IMR-90 (cell line): ENCODE measurements around the gene XRCC5. TPM values are rescaled to one million over a fixed set of nuclear protein-coding genes. Genes with fewer than 3 reads are reported as not detected.
A peak's percentile ranks its signal among the peaks of the same experiment; 100 is the strongest.

ENCODE experiments used
- ATAC-seq: fragments of 200-7000 bp; cut with Tn5 transposase; 2 replicates; pipeline ENCODE4 v1.9.1; 2020; ENCODE audit warnings: low read depth, mild to moderate bottlenecking, moderate library complexity
- BruUV-seq: library from RNA; stranded (reverse); fragments of 400-500 nt; replicated peaks from 2 replicates; lab custom pipeline; 2021; lab: Mats Ljungman, UMichigan
- CTCF ChIA-PET: fragments of 300-600 bp; formaldehyde crosslinking; extraction: SDS; loops from one replicate; lab custom pipeline; 2021; ENCODE audit warnings: antibody characterized with exemption; lab: Yijun Ruan, JAX
- POLR2A ChIA-PET: fragments of 300-600 bp; sonication (Branson Sonifier 250); formaldehyde crosslinking; loops from one replicate; lab custom pipeline; 2022; ENCODE audit warnings: antibody characterized with exemption; ENCODE audit not compliant: unreplicated experiment; lab: Charles Lee
- DNase-seq: peaks from one replicate; pipeline ENCODE4 v3.0.0; 2013
- H2AFZ ChIP-seq: replicated peaks from 2 replicates; pipeline ENCODE3; 2013; ENCODE audit warnings: low read length, mild to moderate bottlenecking; ENCODE audit not compliant: poor library complexity
- H2AK5ac ChIP-seq: 2 replicates; pipeline ENCODE4 v1.6.1; 2013; ENCODE audit warnings: low read depth, low read length, inconsistent platforms
- H2AK9ac ChIP-seq: replicated peaks from 2 replicates; pipeline ENCODE3; 2013; ENCODE audit warnings: mild to moderate bottlenecking, low read depth, low read length, moderate library complexity; ENCODE audit not compliant: poor library complexity
- H2BK120ac ChIP-seq: 2 replicates; pipeline ENCODE4 v1.6.1; 2013; ENCODE audit warnings: low read depth, low read length, inconsistent platforms
- H2BK15ac ChIP-seq: 3 replicates; pipeline ENCODE4 v1.6.1; 2013; ENCODE audit warnings: low read depth, low read length, inconsistent platforms
- H2BK20ac ChIP-seq: 2 replicates; pipeline ENCODE4 v1.6.1; 2013; ENCODE audit warnings: low read depth, mild to moderate bottlenecking, inconsistent platforms, low read length, moderate library complexity
- H2BK5ac ChIP-seq: 2 replicates; pipeline ENCODE4 v1.6.1; 2013; ENCODE audit warnings: mild to moderate bottlenecking, low read depth, low read length, inconsistent platforms; ENCODE audit not compliant: poor library complexity, severe bottlenecking
- H3K14ac ChIP-seq: replicated peaks from 2 replicates; pipeline ENCODE4 v1.6.1; 2013; ENCODE audit warnings: low read depth, low read length, inconsistent platforms
- H3K18ac ChIP-seq: 2 replicates; pipeline ENCODE4 v1.6.1; 2013; ENCODE audit warnings: low read depth, low read length, control low read depth
- H3K23ac ChIP-seq: 2 replicates; pipeline ENCODE4 v1.6.1; 2013; ENCODE audit warnings: low read depth, low read length, inconsistent platforms
- H3K27ac ChIP-seq: 2 replicates; pipeline ENCODE4 v1.5.1; 2013; ENCODE audit warnings: mild to moderate bottlenecking, control low read depth, low read length; ENCODE audit not compliant: insufficient read depth
- H3K27me3 ChIP-seq: 2 replicates; pipeline ENCODE4 v1.6.1; 2013; ENCODE audit warnings: low read length; ENCODE audit not compliant: control insufficient read depth, insufficient read depth
- H3K36me3 ChIP-seq: 2 replicates; pipeline ENCODE4 v1.6.1; 2013; ENCODE audit warnings: low read length, mixed read lengths; ENCODE audit not compliant: control insufficient read depth, insufficient read depth
- H3K4ac ChIP-seq: 2 replicates; pipeline ENCODE4 v1.6.1; 2013; ENCODE audit warnings: low read depth, low read length, inconsistent platforms
- H3K4me1 ChIP-seq: 2 replicates; pipeline ENCODE4 v1.6.1; 2013; ENCODE audit warnings: low read length, mixed read lengths; ENCODE audit not compliant: control insufficient read depth, insufficient read depth
- H3K4me2 ChIP-seq: 2 replicates; pipeline ENCODE4 v1.6.1; 2013; ENCODE audit warnings: low read depth, mild to moderate bottlenecking, control low read depth, low read length, moderate library complexity
- H3K4me3 ChIP-seq: 2 replicates; pipeline ENCODE4 v1.5.1; 2013; ENCODE audit warnings: low read depth, mild to moderate bottlenecking, control low read depth, low read length, moderate library complexity; ENCODE audit not compliant: insufficient read depth
- H3K56ac ChIP-seq: 2 replicates; pipeline ENCODE4 v1.6.1; 2013; ENCODE audit warnings: low read length, inconsistent platforms; ENCODE audit not compliant: insufficient read depth; ENCODE audit errors: extremely low read depth
- H3K79me1 ChIP-seq, 2 experiments: 2 replicates each; pipeline ENCODE4 v1.6.1; 2013; ENCODE audit warnings: low read length in 2 of 2, inconsistent platforms in 1 of 2, low read depth in 1 of 2
- H3K9ac ChIP-seq: 2 replicates; pipeline ENCODE4 v1.6.1; 2013; ENCODE audit warnings: low read depth, low read length, control low read depth
- H3K9me1 ChIP-seq: 2 replicates; pipeline ENCODE4 v1.6.1; 2013; ENCODE audit warnings: low read length, inconsistent platforms; ENCODE audit not compliant: insufficient read depth
- H3K9me3 ChIP-seq: 2 replicates; pipeline ENCODE4 v1.6.1; 2013; ENCODE audit warnings: low read length; ENCODE audit not compliant: control insufficient read depth, insufficient read depth
- H4K20me1 ChIP-seq: 2 replicates; pipeline ENCODE4 v1.6.1; 2013; ENCODE audit warnings: low read length, inconsistent platforms; ENCODE audit not compliant: insufficient read depth
- H4K5ac ChIP-seq: 2 replicates; pipeline ENCODE4 v1.6.1; 2013; ENCODE audit warnings: mild to moderate bottlenecking, low read depth, low read length, control low read depth
- H4K8ac ChIP-seq, 2 experiments: 2 replicates each; pipeline ENCODE4 v1.6.1; 2013; ENCODE audit warnings: low read depth in 2 of 2, low read length in 2 of 2, control low read depth in 1 of 2, inconsistent platforms in 1 of 2
- H4K91ac ChIP-seq: 2 replicates; pipeline ENCODE4 v1.6.1; 2013; ENCODE audit warnings: low read depth, low read length, inconsistent platforms; ENCODE audit not compliant: insufficient read depth
- BHLHE40 ChIP-seq: fragments of 150-350 bp; IDR thresholded peaks from 2 replicates; pipeline ENCODE4 v1.6.1; 2016; ENCODE audit warnings: mild to moderate bottlenecking, low read depth, low read length
- FOS ChIP-seq: fragments of 150-350 bp; IDR thresholded peaks from 2 replicates; pipeline ENCODE4 v1.6.1; 2016; ENCODE audit warnings: low read depth, low read length
- NFE2L2 ChIP-seq: fragments of 150-350 bp; IDR thresholded peaks from 2 replicates; pipeline ENCODE4 v1.6.1; 2016; ENCODE audit warnings: low read depth, mild to moderate bottlenecking, low read length
- WGBS, 2 experiments: methylation state at CpG; one replicate each; pipeline versions ENCODE4 v1.1.5 to v1.1.7; 2013; ENCODE audit warnings: missing lambda C conversion rate in 2 of 2; ENCODE audit not compliant: insufficient read length in 1 of 2; ENCODE audit errors: extremely low coverage in 2 of 2; 5-methylcytosine and 5-hydroxymethylcytosine counted together
- dilution Hi-C: fragments of 300-500 bp; cut with HindIII; formaldehyde crosslinking; loops from one replicate; pipeline ENCODE4 v1.14.3; 2018; ENCODE audit warnings: low sequenced_read_pairs; ENCODE audit not compliant: unreplicated experiment
- in situ Hi-C: fragments of 300-500 bp; cut with MboI; formaldehyde crosslinking; loops from 3 replicates; pipeline ENCODE4 v1.14.3; 2019; ENCODE audit warnings: low sequenced_read_pairs, inconsistent platforms, mixed read lengths
- intact Hi-C: fragments of 100-400 bp; cut with micrococcal nuclease; formaldehyde crosslinking; loops from 2 replicates; pipeline ENCODE4 v1.10.0; 2022
- polyA plus RNA-seq, 3 experiments: library from polyadenylated mRNA; depleted of rRNA; stranded (reverse); fragments of >200 nt; gene quantifications; 2 replicates each; pipeline ENCODE4 v1.2.3, GENCODE V29; 2012; ENCODE audit warnings: low replicate concordance in 1 of 3
- total RNA-seq: library from RNA; depleted of rRNA; stranded (reverse); fragments of >200 nt; gene quantifications from 2 replicates; pipeline ENCODE4 v1.2.3, GENCODE V29; 2012
- TF ChIP-seq, protein P1 (sequence below): conservative IDR thresholded peaks from 2 replicates; pipeline ENCODE4 v1.5.1; 2012; ENCODE audit warnings: mild to moderate bottlenecking, low read depth, low read length, improper control_type of control experiment

The XRCC5 gene
- total and polyA plus RNA-seq, 2 of the 4 experiments (the other 2 are of a cell fraction): 144 to 509 TPM

GRCh38 chr2:216189410-216189809 is 80.3 kb downstream of the XRCC5 start:
- intact Hi-C loops (no loop called here), in situ Hi-C loops (no loop called here), dilution Hi-C loops (no loop called here)
- H2AFZ ChIP-seq: no peak overlapping the region
- H3K27ac ChIP-seq: no peak overlapping the region
- DNase-seq: peak; percentile 40
- no peak overlapping the region for H2BK15ac ChIP-seq
- H4K20me1 ChIP-seq: peaks cover 26% of the 10 kb centered on the region
- H3K4me3 ChIP-seq: no peak overlapping the region
- no peak overlapping the region for H2AK9ac ChIP-seq
- H3K4me1 ChIP-seq: peaks cover 7% of the 10 kb centered on the region
- no peak overlapping the region for H4K5ac ChIP-seq
- H3K9me3 ChIP-seq: no peaks in the 10 kb centered on the region
- H3K79me1 ChIP-seq: peaks cover 23 to 66% of the 10 kb centered on the region in 2 experiments
- no peak overlapping the region for H3K4ac ChIP-seq
- H3K18ac ChIP-seq: no peak overlapping the region
- H3K14ac ChIP-seq: no peak overlapping the region
- ChIA-PET CTCF (no interaction called here), POLR2A (no interaction called here)
- no TSS peak for BruUV-seq
- ATAC-seq: peak; percentile 46
- H3K23ac ChIP-seq: peak overlapping the region; percentile 58
- no peak overlapping the region for H3K9ac ChIP-seq
- peak overlapping the region; percentile 2; the same call in 1 of the 2 replicates for H3K4me2 ChIP-seq
- H2BK20ac ChIP-seq: no peak overlapping the region
- TF ChIP-seq, protein P1, sequence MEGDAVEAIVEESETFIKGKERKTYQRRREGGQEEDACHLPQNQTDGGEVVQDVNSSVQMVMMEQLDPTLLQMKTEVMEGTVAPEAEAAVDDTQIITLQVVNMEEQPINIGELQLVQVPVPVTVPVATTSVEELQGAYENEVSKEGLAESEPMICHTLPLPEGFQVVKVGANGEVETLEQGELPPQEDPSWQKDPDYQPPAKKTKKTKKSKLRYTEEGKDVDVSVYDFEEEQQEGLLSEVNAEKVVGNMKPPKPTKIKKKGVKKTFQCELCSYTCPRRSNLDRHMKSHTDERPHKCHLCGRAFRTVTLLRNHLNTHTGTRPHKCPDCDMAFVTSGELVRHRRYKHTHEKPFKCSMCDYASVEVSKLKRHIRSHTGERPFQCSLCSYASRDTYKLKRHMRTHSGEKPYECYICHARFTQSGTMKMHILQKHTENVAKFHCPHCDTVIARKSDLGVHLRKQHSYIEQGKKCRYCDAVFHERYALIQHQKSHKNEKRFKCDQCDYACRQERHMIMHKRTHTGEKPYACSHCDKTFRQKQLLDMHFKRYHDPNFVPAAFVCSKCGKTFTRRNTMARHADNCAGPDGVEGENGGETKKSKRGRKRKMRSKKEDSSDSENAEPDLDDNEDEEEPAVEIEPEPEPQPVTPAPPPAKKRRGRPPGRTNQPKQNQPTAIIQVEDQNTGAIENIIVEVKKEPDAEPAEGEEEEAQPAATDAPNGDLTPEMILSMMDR: no peak
- TF ChIP-seq NFE2L2 (no peak), FOS (no peak), BHLHE40 (no peak)
- H3K9me1 ChIP-seq: peaks cover 11% of the 10 kb centered on the region; the same call in 1 of the 2 replicates
- no peaks in the 10 kb centered on the region for H3K27me3 ChIP-seq
- no peak overlapping the region for H2BK120ac ChIP-seq
- peaks cover 12% of the 10 kb centered on the region for H3K36me3 ChIP-seq
- no peak overlapping the region for H4K8ac ChIP-seq
- H4K91ac ChIP-seq: no peak overlapping the region
- no peak overlapping the region for H2BK5ac ChIP-seq
- 60% methylated on average over 1 of the region's 2 CpGs; no CpG with 5 or more reads in 1 of the 2 experiments for WGBS, 2 experiments
- H3K56ac ChIP-seq: no peak overlapping the region
- H2AK5ac ChIP-seq: no peak overlapping the region
